C4-2B (cell line): ENCODE results near the gene RAD23B.
"Not testable (repeated sequence)": the region's sequence is repeated elsewhere in the genome, so short reads cannot be mapped to it uniquely, and the experiment has no call there.

Experiments
- H3K27ac ChIP-seq: fragments of 450-650 bp; 2 replicates; pipeline ENCODE4 v1.5.1; 2017
- ZFX ChIP-seq: fragments of 450-650 bp; IDR thresholded peaks from 2 replicates; pipeline ENCODE4 v1.6.1; 2017
- TF ChIP-seq, protein P1 (sequence below): fragments of 450-650 bp; conservative IDR thresholded peaks from 2 replicates; pipeline ENCODE4 v1.5.1; 2017; ENCODE audit warnings: mild to moderate bottlenecking

RAD23B gene

DNA sequence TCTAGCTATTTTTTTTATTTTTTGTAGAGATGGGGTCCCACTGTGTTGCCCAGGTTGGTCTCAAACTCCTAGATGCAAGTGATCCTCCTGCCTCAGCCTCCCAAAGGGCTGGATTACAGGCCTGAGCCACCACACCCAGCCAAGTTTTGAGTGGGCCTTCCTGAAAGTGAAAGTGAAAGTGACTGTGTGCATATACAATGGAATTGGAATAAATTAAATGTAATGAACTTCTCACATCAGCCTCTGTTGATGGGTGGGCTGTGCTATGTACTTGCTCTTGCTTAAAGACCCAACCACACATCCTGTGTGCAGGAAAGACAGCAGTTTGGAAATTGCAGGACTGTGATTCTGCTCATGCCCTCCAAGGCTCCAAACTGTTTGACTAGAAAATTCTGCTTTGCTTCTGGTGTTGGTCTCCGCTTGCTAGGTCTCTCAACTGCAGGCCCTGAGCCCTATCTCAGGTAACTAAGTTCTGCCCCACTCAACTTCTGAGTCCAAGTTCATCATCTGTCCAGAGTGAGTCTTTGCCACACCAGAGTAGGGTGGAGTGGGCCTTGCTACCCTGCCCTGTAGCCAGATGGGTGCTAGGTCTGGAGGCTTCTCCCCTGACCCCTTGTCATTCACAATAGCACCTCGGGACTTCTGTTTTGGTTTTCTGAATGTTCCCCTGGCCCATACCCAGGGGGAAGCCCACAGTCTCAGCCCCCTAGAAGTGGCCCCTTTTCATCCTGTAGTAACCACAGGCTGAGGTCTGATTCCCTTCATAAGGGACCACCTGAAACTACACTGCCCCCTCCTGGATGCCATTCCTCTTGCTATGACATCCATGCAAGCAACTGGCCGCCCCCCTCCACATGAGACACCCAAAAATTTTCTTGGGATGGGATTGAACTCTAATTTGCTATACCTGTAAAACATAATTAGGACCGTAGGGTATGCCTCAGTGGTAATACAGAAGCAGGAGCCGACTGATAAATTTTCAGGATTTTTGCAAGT, 36.5 kb upstream of the RAD23B start:
- H3K27ac ChIP-seq = no peak overlapping the region
- no peak for TF ChIP-seq ZFX
- TF ChIP-seq, protein P1, sequence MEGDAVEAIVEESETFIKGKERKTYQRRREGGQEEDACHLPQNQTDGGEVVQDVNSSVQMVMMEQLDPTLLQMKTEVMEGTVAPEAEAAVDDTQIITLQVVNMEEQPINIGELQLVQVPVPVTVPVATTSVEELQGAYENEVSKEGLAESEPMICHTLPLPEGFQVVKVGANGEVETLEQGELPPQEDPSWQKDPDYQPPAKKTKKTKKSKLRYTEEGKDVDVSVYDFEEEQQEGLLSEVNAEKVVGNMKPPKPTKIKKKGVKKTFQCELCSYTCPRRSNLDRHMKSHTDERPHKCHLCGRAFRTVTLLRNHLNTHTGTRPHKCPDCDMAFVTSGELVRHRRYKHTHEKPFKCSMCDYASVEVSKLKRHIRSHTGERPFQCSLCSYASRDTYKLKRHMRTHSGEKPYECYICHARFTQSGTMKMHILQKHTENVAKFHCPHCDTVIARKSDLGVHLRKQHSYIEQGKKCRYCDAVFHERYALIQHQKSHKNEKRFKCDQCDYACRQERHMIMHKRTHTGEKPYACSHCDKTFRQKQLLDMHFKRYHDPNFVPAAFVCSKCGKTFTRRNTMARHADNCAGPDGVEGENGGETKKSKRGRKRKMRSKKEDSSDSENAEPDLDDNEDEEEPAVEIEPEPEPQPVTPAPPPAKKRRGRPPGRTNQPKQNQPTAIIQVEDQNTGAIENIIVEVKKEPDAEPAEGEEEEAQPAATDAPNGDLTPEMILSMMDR = peak; percentile 20

DNA sequence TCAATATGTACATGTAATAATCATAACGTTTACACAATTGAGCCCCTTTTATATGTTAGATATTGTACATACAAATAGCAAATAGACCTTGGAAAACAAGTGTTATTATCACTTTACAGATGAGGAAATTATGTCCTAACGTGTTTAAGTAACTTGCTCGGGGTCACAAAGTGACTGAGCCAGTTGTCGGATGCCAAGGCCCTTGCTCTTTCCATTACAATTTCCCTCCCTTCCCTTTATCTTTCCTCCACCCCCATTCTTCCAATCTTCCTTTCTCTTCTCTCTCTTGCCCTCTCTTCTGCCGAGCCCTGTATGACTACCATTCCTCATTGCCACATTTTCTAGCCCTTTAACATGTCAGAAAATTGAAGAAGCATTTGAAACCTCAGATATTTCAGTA, 34.4 kb upstream of the RAD23B start:
- H3K27ac ChIP-seq = no peak overlapping the region
- no peak for TF ChIP-seq ZFX
- TF ChIP-seq, protein P1 = no peak

DNA sequence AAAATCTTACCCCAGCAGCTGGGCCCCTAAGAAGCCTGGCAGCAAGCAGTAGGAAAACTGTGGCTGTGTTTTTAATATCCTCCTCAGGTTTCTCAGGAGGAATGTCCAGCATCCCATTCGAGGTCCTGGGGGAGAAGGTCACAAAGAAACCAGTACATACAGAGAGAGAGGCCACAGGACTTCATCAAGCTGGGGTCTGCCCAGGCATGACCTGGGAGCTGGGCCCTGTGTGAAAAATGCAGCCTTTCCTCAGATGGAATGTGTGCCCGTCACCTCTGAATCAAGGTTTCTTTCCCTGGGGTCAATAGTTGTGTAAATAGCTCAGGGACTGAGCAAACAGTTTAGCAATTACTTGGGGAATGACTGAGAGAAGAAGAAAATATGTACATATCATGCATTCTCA, 33.9 kb upstream of the RAD23B start:
- no peak overlapping the region for H3K27ac ChIP-seq
- TF ChIP-seq, protein P1 = no peak
- no peak for TF ChIP-seq ZFX

DNA sequence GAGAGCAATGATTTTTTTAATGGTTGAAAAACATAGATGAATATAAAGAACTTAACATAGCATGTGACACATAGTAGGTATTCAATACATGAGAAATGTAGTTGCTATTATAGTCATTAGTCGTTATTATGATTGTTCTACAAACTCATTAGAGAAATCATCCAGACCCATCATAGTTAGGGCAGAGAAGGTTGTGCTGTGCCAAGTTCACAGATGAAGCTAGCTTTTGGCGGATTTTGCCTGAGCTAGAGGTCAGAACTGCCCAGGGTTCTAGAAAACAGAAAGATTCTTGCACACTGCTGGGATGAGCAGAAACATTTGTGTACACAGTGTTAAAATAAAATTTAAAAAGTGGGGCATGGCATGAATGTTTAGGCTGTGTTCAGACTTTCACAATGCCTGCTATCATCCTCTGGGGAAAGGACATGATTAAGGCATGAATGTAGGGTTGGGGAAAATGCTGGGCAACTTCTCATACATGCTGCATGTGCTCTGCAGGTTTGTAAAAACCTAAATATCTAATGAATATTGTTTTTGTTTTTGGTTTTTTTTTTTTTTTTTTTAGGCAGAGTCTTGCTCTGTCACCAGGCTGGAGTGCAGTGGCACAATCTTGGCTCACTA, 33.3 kb upstream of the RAD23B start:
- TF ChIP-seq, protein P1 = no peak
- TF ChIP-seq ZFX = no peak
- H3K27ac ChIP-seq = no peak overlapping the region

DNA sequence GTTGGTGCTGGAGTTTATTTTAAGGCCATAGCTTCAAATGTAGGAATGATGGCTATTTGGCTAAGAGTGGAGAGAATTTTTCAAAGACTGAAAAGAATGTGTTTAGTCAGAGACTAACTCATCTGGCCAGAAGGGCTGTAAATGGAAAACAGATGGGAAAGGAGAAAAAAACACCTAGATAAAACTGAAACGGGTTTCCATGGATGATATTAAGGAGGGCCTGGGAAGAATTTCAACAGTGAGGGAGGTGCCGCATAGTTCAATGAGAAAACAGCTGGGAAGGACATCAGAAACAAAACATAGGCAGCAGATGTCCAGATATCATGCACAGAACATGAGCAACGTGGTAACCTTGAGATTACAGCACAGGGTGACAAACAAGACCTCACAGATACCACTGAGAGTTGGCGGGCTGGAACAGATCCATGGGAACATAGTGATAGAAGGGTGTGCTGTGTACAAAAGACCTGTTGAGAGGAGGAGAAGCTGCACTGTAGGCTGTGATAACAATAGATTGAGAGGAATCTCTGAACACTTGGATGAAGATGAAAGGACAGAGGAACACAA, 31.2 kb upstream of the RAD23B start:
- no peak overlapping the region for H3K27ac ChIP-seq
- TF ChIP-seq, protein P1 = no peak
- no peak for TF ChIP-seq ZFX

DNA sequence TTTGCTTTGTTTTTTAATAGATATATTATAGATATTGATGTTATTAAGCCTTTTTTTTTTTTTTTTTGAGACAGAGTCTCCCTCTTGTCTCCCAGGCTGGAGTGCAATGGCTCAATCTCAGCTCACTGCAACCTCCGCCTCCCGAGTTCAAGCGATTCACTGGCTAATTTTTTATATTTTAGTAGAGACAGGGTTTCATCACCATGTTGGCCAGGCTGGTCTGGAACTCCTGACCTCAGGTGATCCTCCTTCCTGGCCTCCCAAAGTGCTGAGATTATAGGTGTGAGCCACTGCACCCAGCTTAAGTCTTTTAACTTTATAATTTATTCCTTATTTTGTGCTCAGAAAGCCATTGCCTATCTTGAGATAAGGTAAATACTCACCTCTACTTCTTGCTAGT, 24.2 kb upstream of the RAD23B start:
- H3K27ac ChIP-seq = no peak overlapping the region
- TF ChIP-seq, protein P1 = no peak
- TF ChIP-seq ZFX = no peak

DNA sequence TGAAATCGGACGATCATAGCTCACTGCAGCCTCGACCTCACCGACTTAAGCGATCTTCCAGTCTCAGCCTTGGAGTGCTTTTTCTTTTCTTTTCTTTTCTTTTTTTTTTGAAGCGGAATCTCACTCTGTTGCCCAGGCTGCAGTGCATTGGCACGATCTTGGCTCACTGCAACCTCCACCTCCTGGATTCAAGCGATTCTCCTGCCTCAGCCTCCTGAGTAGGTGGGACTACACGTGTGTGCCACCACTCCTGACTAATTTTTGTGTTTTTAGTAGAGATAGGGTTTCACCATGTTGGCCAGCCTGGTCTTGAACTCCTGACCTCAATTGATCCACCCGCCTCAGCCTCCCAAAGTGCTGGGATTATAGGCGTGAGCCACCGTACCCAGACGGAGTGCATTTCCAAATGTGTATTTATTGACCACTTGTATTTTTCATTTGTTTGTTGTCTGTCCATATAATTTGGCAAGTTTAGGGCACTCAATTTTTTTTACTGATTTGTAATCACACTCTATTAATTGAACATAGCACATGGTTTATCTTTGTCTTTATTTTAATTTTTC, 23.2 kb upstream of the RAD23B start:
- H3K27ac ChIP-seq = not testable (repeated sequence)
